H4 (cell line): ENCODE data around the gene FBXO34. TPM values are rescaled to one million over a fixed set of nuclear protein-coding genes. Genes with fewer than 3 reads are reported as not detected.
"Not testable (repeated sequence)": the region's sequence is repeated elsewhere in the genome, so short reads cannot be mapped to it uniquely, and the experiment has no call there.

Experiments used
- DNase-seq: peaks from one replicate; pipeline ENCODE4 v3.0.0-alpha.2; 2015; ENCODE audit warnings: low spot score
- total RNA-seq: library from RNA; depleted of rRNA; stranded (reverse); fragments of >200 nt; shearing (Covaris generic); gene quantifications from 2 replicates; pipeline ENCODE4 v1.2.3, GENCODE V29; 2014

Gene FBXO34
- total RNA-seq, 1 experiment from 2014 or later = 17.3 TPM

DNA sequence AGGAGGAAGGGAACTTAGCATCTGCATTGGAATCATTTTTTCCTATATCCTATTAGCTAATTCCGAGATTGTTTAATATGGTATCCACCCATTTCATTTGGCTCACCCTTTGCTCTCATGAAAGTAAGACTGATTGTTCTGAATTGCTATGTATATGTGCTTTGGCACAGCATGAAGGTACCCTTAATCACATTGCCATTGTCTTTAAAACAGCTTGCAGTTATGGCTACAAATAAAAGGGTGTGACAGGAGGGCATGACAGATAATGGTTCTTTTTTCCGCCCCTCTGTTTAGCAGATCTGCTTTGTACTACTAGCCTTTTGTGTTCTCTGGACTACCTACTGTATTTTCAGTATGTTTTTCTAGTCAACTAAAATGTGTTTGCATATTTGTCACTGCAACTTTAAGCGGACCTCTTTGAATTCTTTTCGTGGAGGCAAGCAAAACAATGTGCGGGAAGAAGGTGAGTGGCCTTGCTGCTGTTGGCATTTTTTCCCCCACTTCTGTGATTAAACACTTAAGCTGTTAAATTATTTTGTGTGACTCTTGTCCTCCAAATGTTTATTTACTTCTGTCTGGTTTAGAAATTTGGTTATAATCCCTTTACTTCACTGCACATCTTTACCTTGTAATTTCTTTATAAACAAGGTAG lies 35.8 kb downstream of the FBXO34 start:
- DNase-seq = no peak

DNA sequence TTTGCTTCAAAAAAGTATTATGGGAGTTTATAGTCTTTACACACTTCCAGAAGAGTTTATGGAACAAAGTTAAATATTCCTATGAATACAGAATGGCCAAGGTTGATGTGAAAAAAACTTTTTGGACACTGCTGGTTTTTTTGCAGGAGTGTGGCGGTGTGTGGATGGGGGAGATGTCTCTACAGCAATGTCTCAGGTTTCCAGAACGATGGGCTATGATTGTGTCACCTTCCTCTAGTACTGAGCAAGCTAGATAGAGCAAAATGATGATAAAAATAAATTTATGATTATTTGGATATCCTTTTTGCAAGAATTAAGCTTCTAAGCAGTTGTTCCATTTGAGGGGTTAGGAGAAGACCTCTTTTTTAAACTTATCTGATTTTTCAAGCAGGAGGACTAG lies 37.9 kb downstream of the FBXO34 start:
- no peak for DNase-seq

DNA sequence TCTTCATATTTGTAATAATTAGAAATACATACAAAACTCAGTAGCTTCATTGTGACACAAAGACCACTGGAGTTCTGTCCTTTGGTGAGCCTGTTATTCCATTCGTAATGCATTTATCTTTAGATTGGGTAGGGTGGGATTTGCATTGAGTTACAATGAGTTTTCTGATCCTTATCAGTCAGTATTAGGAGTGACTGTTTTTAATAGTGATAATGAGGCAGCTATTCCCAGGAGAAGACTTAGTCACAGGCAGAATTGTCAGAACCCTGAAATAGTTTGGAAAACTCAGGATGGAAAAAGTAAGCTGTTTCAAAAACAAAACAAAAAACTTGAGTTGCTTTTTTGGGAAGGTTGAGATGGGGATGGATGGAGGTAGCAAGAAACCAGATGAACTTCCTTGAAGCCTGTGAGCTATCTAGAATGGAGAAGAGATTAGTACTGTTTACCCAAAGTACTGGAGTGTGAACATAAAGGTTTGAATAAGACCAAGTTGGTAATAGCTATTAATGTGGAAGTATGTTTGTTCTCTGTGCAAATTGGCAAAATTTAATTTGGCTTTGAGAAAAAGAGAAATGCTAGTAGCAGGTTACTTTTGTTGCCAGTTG lies 38.6 kb downstream of the FBXO34 start:
- DNase-seq = no peak

DNA sequence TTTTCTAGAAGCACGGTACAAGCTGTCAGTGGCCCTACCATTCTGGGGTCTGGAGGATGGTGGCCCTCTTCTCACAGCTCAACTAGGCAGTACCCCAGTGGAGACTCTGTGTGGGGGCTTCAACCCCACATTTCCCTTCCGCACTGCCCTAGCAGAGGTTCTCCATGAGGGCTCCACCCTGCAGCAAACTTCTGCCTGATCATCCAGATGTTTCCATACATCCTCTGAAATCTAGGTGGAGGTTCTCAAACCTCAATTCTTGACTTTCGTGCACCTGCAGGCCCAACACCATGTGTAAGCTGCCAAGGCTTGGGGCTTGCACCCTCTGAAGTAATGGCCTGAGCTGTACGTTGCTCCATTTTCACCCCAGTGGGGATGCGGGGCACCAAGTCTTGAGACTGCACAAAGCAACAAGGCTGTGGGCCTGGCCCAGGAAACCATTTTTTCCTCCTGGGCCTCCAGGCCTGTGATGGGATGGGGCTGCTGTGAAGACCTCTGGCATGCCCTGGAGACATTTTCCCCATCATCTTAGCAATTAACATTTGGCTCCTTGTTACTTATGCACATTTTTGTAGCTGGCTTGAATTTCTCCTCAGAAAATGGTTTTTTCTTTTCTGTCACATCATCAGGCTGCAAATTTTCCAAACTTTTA lies 41.3 kb downstream of the FBXO34 start:
- DNase-seq = not testable (repeated sequence)

DNA sequence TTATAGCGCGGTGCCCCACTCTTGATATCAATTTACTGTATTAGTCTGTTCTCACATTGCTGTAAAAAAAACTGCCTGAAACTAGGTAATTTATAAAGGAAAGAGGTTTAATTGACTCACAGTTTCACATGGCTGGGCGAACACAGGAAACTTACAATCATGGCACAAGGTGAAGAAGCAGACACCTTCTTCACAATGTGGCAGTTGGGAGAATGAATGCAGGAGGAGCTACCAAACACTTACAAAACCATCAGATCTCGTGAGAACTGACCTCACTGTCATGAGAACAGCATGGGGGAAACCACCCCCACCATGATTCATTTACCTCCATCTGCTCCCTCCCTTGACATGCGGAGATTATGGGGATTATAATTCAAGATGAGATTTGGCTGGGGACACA lies 42.3 kb downstream of the FBXO34 start:
- no peak for DNase-seq

DNA sequence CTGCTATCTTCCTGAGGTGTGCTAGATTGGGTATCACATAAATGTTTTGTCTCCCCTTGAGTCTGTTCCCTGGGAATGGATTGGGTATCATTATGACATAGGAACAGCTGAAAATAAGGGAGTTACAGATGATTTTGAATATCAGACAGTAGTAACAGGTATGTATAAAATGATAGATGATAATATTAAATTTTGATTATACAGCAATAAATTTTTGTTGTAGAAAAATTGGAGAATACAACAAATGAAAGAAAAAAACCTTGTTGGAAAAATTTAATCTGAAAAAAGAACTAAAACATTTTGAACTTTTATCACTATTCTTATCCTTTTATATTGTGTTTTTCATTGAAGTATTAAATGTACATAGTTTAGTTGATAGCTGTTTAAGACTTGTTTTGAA lies 43.2 kb downstream of the FBXO34 start:
- no peak for DNase-seq

DNA sequence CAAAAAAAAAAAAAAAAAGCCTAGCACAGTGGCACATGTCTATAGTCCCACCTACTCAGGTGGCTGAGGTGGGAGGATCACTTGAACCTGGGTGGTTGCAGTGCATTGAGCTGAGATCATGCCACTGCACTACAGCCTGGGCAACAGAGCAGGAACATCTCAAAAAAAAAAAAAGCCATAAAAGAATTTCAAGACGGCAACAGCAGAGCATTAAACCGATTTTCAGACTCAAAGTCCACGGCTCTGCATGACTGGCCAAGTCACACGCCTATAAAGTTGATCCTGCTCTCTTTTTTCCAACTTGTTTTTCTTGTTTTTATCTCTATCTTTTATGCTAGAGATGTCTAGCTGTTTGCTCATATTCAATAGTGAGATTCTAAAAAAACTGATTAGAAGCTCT lies 45.3 kb downstream of the FBXO34 start:
- DNase-seq = no peak

DNA sequence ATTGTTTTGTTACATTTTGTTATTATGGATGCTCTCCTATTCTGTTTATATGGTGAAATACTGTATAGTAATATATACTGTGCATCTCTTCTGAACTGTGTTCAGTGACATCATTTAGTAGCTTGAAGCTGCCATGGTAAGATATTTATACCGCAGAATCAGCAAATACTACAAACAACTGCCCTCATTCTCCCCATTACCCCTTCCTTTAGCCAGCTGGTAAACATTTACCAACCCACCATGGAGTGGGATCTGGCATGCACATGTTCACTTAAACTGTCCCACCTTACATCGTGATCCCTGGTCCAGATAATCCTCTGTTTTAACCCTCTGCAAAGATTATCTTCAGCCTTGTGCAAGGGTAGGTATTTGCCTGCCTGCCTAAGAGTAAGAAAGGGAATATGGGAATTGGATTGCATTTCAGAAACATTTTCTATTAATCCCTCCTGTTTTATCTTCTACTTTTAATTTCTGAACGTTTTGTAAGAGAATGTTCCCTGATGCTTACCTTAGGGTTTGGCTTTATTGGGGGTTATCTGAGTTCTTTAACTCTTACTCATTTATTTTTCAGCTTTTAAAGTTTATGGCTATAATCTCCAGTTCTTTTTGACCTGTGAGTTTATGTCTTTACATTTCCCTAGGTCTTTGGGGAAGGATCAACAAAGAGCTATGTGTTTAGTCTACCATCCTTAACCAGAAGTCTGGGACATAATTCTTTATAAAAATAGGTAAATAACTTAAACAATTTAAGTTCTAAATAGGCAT lies 46.5 kb downstream of the FBXO34 start:
- no peak for DNase-seq

DNA sequence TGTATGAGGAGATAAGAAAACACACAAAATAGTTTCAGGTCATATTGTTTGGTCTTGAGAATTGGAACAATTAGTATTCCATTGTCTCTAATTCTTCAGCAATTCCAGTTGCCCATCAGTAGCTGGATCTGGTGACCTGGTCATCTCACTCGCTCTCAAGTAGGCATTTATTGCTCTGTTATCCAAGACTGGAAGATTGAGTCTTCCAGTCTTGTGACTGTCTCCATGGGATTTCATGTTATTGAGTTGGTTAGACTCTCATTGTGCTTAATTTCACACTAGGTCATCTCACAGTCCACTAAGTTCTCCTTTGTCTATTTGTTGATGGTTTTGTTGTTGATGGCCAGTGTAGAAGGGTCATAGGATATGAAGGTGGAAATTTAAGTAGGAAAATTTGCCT lies 47.5 kb downstream of the FBXO34 start:
- no peak for DNase-seq

DNA sequence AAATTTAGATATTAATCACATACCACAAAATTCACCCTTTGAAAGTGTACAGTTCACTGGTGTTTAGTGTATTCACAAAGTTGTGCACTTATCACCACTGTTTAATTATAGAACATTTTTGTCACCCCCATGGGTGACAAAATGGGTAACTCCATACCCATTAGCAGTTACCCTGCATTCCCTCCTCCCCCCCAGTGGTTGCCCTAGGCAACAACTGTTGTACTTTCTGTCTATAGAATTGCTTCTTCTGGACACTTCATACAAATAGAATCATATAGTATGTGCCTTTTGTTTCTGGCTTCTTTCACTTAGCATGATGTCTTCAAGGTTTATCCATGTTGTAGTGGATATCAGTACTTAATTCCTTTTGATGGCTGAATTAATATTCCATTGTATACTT lies 52.7 kb downstream of the FBXO34 start:
- no peak for DNase-seq

DNA sequence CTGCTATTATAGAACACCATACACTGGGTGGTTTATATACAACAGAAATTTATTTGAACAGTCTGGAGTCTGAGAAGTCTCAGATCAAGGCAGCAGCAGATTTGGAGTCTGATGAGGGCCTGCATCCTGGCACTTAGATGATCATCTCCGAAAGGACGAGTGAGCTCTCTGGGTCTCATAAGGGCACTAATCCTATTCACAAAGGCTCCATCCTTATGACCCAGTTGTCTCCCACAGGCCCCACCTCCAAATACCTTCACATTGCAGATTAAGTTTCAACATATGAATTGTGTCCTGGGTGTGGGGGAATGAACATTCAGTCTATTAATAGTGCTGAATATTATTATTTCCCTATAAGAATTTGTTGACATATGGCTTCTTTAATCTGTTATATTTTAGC lies 53.6 kb downstream of the FBXO34 start:
- no peak for DNase-seq

DNA sequence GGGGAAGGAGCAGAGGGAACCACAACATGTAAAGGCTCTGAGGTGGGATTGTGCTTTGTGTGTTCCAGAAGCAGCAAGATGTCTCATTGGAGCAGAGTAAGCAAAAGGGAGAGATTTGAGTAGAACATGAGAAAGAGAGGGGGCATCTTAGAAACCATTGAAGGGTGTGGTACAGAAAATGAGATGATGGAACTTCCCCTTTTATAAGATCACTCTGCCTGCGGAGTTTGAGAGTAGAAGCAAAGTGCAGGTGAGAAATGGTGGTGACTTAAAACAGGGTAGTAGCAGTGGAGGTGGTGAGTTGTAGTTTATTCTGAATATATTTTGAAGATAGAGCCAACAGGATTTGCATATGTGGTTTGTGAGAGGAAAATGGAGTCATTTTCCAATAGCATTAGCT lies 56.0 kb downstream of the FBXO34 start:
- DNase-seq = no peak

DNA sequence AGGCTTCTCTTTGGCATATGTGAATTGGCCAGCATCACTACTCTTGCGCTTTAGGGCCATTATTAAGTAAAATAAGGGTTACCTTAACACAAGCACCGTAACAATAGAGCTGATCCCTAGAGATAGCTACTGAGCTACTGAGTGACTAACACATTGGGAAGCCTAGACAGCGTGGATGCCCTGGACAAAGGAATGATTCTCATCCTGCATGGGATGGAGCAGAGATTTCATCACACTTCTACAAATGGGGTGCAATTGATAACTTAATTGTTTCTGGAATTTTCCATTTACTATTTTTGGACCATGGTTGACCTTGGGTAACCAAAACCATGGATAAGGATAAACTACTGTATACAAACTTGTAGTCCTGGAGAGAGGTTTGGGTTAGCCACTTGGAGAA lies 57.1 kb downstream of the FBXO34 start:
- no peak for DNase-seq

DNA sequence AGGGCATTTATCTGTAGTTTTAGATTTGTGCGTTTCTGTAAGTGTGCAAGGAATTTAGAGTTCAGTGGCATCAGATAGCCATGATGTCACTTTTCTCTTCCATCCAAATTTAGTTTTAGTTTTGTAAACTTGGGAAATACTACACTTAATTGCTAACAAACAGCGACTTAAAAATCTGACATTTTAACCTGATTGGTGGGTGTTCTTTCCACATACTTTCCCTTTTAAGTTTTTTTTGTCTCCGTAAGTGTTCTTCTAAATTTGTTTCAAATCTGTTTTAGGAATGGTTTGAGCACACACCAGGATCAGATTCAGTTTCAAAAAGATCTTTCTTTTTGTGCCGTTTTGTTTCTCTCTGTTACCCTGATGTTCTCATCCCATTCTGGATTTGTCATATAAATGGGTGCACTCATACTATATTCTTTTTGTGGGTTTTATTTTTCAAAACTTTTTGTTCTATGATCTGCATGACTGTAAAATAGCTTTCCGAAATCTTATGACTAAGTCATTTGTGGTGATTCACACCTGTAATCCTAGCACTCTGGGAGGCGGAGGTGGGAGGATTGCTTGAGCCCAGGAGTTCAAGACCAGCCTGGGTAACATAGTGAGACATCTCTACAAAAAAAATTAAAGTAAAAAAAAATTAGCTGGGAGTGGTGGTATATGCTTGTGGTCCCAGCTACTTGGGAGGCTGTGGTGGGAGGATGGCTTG lies 58.9 kb downstream of the FBXO34 start:
- DNase-seq = no peak

DNA sequence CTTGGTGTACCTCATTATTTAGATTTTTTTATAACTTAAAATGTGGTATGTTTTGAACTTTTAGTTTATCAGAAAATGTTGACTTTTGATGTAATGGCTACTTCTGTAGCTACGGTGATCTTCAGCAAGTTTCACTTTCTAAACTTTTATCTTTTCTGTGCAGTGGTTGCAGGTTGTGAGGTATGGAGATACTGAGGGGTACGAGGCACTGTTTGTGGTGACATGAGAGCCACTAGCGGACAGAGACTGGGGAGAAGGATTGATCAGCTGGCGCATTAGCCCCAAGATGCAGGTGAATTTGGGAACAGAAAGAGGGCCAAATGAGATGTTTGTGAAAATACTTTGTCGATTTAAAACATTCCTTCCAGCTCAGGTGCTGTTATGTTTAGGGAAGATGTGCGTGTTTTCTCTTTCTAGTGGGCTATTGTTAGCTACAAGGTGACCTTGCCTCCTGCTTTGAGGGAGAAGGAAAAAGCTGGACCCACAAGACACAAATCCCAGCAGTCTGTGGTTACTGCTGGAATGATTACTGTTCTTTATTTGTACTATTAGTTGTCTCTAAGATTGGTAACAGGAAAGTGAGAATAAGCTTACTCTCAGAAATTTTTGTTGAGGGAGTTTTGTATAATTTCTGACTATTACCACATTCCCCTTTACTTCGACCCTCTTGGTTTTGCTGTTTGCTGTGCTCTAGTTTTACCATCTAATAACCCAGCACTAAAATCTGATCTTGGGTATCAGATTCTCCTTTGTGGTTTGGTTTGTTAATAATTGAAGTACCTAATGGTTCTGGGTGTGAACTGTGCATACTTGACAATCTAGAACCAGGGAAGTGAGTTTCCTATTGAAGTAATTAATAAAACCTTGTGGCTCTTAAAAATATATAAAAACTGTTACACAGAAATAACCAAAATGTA lies 61.7 kb downstream of the FBXO34 start:
- no peak for DNase-seq

DNA sequence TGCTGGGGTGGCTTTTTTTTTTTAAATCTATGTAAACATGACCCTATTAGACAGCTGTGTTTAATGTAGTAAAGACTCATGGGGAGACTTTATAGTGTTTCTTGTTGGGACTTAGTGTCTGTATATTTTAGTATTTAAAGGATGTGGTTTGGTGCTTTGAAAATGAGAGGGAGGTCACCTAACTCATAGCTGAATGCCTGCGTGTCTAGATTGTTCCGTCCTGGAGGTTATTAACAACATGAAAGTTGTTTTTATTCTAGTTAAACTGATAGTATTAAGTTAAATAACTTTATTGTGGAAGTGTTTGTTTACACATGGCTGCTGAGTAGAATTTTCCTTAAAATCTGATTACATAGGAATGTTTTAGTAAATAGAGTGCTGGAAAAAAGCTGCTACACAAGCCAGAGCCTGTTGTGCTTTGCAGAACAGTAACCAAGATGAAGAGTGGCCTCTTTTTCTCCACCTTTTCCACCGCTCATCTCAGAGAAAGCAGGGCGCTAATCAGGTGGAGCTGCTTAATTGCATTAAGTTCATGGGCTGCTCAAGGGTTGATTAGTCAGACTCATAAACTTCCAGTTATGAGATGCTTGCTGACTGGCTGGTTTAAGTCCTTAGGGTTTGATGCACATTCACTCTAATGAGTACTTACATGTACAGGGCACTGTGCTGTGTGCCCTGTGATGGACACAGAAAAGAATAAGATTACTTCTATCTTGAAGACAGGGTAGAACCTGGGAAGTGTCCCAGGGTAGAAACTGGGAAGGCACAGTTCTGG lies 62.7 kb downstream of the FBXO34 start:
- DNase-seq = peak; percentile 87

DNA sequence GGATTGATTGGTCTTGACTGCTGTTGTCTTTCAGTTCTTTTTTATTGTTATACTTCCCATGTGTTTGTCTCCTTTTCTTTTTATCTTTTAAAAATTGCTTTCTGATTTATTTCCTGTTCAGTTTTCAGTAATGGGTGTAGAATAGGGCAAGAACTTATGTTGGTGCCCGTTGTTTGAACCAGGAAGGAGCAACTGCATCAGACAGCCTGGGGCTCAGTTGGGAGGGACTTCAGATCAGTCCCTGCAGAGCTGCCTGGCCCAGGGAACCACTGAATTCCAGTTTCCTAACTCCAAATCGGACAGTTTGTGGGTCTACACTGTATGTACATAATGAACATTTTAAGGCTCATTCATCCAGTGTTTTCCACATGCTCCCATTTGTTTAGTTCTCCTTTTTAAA lies 64.9 kb downstream of the FBXO34 start:
- DNase-seq = no peak

DNA sequence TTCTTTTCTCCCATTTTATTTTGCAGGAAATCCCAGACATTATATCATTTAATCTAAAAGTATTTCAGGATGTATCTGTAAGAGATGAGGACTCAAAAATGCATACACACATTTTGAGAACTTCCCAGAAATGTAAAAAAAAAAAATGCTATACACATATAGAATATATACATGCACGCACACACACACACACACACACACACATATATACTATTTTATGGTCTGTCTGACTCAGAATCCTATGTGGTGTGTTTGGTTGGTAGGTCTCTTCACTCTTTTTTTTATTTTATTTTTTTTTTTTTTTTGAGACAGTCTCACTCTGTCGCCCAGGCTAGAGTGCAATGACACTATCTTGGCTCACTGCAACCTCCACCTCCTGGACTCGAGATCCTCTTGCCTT lies 65.5 kb downstream of the FBXO34 start:
- no peak for DNase-seq

DNA sequence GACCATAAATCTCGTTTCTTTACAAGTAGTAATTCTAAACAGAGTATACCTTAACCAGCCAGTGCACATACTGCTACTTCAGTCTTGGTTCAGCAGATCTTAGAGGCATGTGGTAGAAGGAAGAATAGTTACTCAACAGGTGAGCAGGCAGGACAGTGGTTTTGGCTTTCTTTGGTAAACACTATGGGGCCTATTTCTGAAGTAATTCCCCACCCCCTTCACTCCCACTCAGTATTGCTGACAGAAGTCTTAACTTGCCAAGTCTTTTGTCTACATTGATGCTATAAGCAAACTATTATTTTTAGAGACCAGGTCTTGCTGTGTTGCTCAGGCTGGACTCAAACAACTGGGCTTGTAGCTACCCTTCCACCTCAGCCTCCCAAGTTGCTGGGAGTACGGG lies 68.5 kb downstream of the FBXO34 start:
- DNase-seq = no peak

DNA sequence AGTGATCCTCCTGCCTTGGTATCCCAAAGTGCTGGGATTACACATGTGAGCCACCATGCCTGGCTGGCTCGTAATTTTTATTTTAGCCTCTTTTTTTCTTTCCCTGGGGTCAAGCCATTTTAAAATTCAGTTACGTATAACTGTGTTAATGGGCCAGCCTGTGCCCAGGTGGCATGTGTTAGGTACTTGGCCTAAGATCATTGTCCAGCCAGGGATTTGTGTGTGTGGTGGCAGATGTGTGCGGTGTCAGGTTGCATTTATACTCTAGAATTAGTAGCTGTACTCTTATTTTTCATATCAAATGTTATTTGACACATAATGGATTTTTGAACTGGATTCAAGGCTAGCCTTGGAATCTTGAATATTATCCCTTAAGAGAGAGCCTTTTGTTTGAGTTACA lies 69.3 kb downstream of the FBXO34 start:
- no peak for DNase-seq
